HCT116 (cell line): Measurements from ENCODE around the gene OASL. TPM values are rescaled to one million over a fixed set of nuclear protein-coding genes. Genes with fewer than 3 reads are reported as not detected.

ENCODE experiments used
- ATAC-seq: fragments of 200-7000 bp; cut with Tn5 transposase; 2 replicates; pipeline ENCODE4 v1.9.1; 2020; ENCODE audit warnings: mild to moderate bottlenecking, moderate library complexity
- BruUV-seq: library from RNA; stranded (reverse); fragments of 400-500 nt; replicated peaks from 2 replicates; lab custom pipeline; 2021; lab: Mats Ljungman, UMichigan
- CTCF ChIA-PET: fragments of 300-600 bp; sonication (Branson Sonifier 250); formaldehyde crosslinking; loops from one replicate; lab custom pipeline; 2021; ENCODE audit warnings: antibody characterized with exemption; lab: Charles Lee
- POLR2A ChIA-PET: fragments of 300-600, 350-600 bp; sonication (Branson Sonifier 250); formaldehyde crosslinking; loops from one replicate; lab custom pipeline; 2021; ENCODE audit warnings: antibody characterized with exemption; lab: Charles Lee
- RAD21 ChIA-PET, 2 experiments: fragments of 300-600 bp; sonication (Branson Sonifier 250); formaldehyde crosslinking; loops; one replicate each; lab custom pipeline; 2023; ENCODE audit warnings: low total read pairs in 2 of 2; ENCODE audit not compliant: uncharacterized antibody in 2 of 2, unreplicated experiment in 2 of 2, low non-redundant PET in 1 of 2; lab: Charles Lee
- DNase-seq: peaks from one replicate; pipeline ENCODE4 v3.0.0-alpha.2; 2010; ENCODE audit warnings: low read depth, low spot score
- H2AFZ ChIP-seq: fragments of 200-600 bp; shearing (Covaris generic), sonication (generic); 2 replicates; pipeline ENCODE4 v1.6.1; 2017; ENCODE audit warnings: low read depth, mixed run types, mixed read lengths, antibody characterized with exemption, low read length; ENCODE audit not compliant: poor library complexity, severe bottlenecking
- H3K27ac ChIP-seq: 2 replicates; pipeline ENCODE4 v1.5.1; 2012; ENCODE audit warnings: low read depth, low read length
- H3K27me3 ChIP-seq: fragments of 200-600 bp; sonication (generic); 2 replicates; pipeline ENCODE4 v1.6.1; 2016; ENCODE audit warnings: mixed run types, low read length, mixed read lengths; ENCODE audit not compliant: insufficient read depth
- H3K36me3 ChIP-seq, 2 experiments: fragments of 200-500 bp in 1 of 2; fragments of 200-600 bp in 1 of 2; sonication (Bioruptor generic) in 1 of 2; sonication (generic) in 1 of 2; 2 replicates each; pipeline versions ENCODE4 v1.5.1 to v1.6.1; 2014 to 2016; ENCODE audit warnings: low read length in 2 of 2, inconsistent platforms in 1 of 2, mixed read lengths in 1 of 2, mixed run types in 1 of 2; ENCODE audit not compliant: insufficient read depth in 2 of 2, control insufficient read depth in 1 of 2
- H3K4me1 ChIP-seq, 2 experiments: fragments of 200-600 bp in 1 of 2; sonication (generic) in 1 of 2; 2 replicates each; pipeline versions ENCODE4 v1.5.1 to v1.6.1; 2012 to 2017; ENCODE audit warnings: low read length in 2 of 2, inconsistent platforms in 1 of 2, mild to moderate bottlenecking in 1 of 2, mixed read lengths in 1 of 2, mixed run types in 1 of 2, moderate library complexity in 1 of 2; ENCODE audit not compliant: insufficient read depth in 2 of 2, control insufficient read depth in 1 of 2
- H3K4me2 ChIP-seq: fragments of 200-600 bp; sonication (generic); 2 replicates; pipeline ENCODE4 v1.6.1; 2017; ENCODE audit warnings: mixed run types, low read length, mixed read lengths
- H3K4me3 ChIP-seq, 2 experiments: fragments of 200-600 bp in 1 of 2; sonication (generic) in 1 of 2; replicated peaks in 1 of 2; 2 replicates each; pipeline ENCODE4 v1.5.1; 2011 to 2016; ENCODE audit warnings: low read length in 2 of 2, control low read depth in 1 of 2, low read depth in 1 of 2, mild to moderate bottlenecking in 1 of 2, mixed read lengths in 1 of 2, mixed run types in 1 of 2
- H3K79me2 ChIP-seq: fragments of 200-600 bp; sonication (generic); 2 replicates; pipeline ENCODE4 v1.6.1; 2017; ENCODE audit warnings: mild to moderate bottlenecking, mixed run types, low read length, moderate library complexity, mixed read lengths; ENCODE audit not compliant: insufficient read depth
- H3K9ac ChIP-seq: fragments of 200-600 bp; sonication (generic); 2 replicates; pipeline ENCODE4 v1.6.1; 2016; ENCODE audit warnings: low read length, mixed read lengths
- H3K9me2 ChIP-seq: fragments of 200-600 bp; sonication (generic), shearing (Covaris generic); 2 replicates; pipeline ENCODE4 v1.6.1; 2017; ENCODE audit warnings: mixed run types, mild to moderate bottlenecking, moderate library complexity; ENCODE audit not compliant: insufficient read depth
- H3K9me3 ChIP-seq, 2 experiments: fragments of 200-500 bp in 1 of 2; fragments of 200-600 bp in 1 of 2; sonication (Bioruptor generic) in 1 of 2; sonication (generic) in 1 of 2; 2 replicates each; pipeline ENCODE4 v1.6.1; 2014 to 2017; ENCODE audit warnings: low read length in 2 of 2, mixed read lengths in 2 of 2, inconsistent platforms in 1 of 2, low read depth in 1 of 2, mild to moderate bottlenecking in 1 of 2, mixed run types in 1 of 2, moderate library complexity in 1 of 2; ENCODE audit not compliant: control insufficient read depth in 1 of 2, insufficient read depth in 1 of 2
- H4K20me1 ChIP-seq: fragments of 200-600 bp; sonication (generic), shearing (Covaris generic); 2 replicates; pipeline ENCODE4 v1.6.1; 2017; ENCODE audit warnings: mixed run types, mild to moderate bottlenecking, moderate library complexity; ENCODE audit not compliant: insufficient read depth
- CBX3 ChIP-seq: IDR thresholded peaks from 2 replicates; pipeline ENCODE4 v1.6.1; 2012; ENCODE audit warnings: low read depth
- EGR1 ChIP-seq: IDR thresholded peaks from 2 replicates; pipeline ENCODE4 v1.6.1; 2012; ENCODE audit warnings: low read depth
- ELF1 ChIP-seq: IDR thresholded peaks from 2 replicates; pipeline ENCODE4 v1.6.1; 2012; ENCODE audit warnings: low read depth, borderline replicate concordance
- FOSL1 ChIP-seq: IDR thresholded peaks from 2 replicates; pipeline ENCODE4 v1.6.1; 2012; ENCODE audit warnings: low read depth
- RAD21 ChIP-seq: IDR thresholded peaks from 2 replicates; pipeline ENCODE4 v1.6.1; 2012; ENCODE audit warnings: low read depth, mild to moderate bottlenecking
- ZNF274 ChIP-seq: fragments of 200-500 bp; sonication (Bioruptor generic); IDR thresholded peaks from 2 replicates; pipeline ENCODE4 v1.6.1; 2014; ENCODE audit warnings: mild to moderate bottlenecking, low read depth, low read length, inconsistent platforms
- intact Hi-C: fragments of 100-400 bp; cut with micrococcal nuclease; formaldehyde crosslinking; loops from 2 replicates; pipeline ENCODE4 v1.10.0; 2022
- total RNA-seq: library from RNA; stranded (reverse); gene quantifications from one replicate; pipeline ENCODE4 v1.2.1, GENCODE V29; 2021; ENCODE audit not compliant: unreplicated experiment
- TF ChIP-seq, protein P1 (sequence below): IDR thresholded peaks from 2 replicates; pipeline ENCODE4 v1.6.1; 2011; ENCODE audit warnings: mild to moderate bottlenecking, low read length, moderate library complexity; ENCODE audit not compliant: insufficient replicate concordance; ENCODE audit errors: extremely low read depth
- TF ChIP-seq, protein P2 (sequence below): IDR thresholded peaks from 2 replicates; pipeline ENCODE4 v1.6.1; 2012; ENCODE audit warnings: low read depth

OASL gene
- total RNA-seq, 1 experiment from 2014 or later, result 4.1 TPM

DNA sequence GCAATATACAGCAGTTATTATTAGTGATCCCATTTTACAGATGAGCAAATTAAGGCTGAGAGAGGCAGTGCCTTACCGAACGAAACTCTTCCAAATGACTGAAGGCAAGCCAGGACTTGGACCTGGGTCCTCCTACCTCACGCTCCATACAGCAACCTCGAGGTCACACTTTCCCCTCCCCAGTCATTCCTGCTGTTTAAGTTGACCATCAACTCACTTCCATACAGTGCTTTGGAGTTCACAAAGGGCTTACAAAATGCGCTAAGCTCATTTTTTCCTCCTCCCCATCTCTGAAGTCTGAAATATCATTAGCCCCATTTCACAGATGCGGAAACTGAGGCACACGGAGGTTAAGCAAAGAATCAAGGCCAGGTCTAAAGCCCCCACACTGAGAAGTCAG is 56.4 kb downstream of the OASL start:
- no peak overlapping the region for H3K27ac ChIP-seq
- no peak overlapping the region for H3K4me2 ChIP-seq
- no peak overlapping the region for H3K9ac ChIP-seq
- H2AFZ ChIP-seq, result no peak overlapping the region
- BruUV-seq, result no TSS peak
- H3K9me2 ChIP-seq, result no peaks in the 10 kb centered on the region
- intact Hi-C loops, result no loop called here
- H3K9me3 ChIP-seq, result no peaks in the 10 kb centered on the region
- H4K20me1 ChIP-seq, result no peaks in the 10 kb centered on the region
- H3K27me3 ChIP-seq, result no peaks in the 10 kb centered on the region
- CTCF ChIA-PET, result interaction anchor here (0.6 to 0.7 kb wide), 3 partner anchors 247 to 544 kb away, joined by 3 read pairs; no protein-coding TSS in a partner anchor
- H3K4me1 ChIP-seq, result peaks cover 0 to 6% of the 10 kb centered on the region in 2 experiments; a peak in 3 of 4 replicates
- RAD21 ChIA-PET, result no interaction called here
- POLR2A ChIA-PET, result no interaction called here
- H3K4me3 ChIP-seq, result no peak overlapping the region
- no peak for TF ChIP-seq EGR1
- TF ChIP-seq ELF1, result no peak
- TF ChIP-seq, protein P1, sequence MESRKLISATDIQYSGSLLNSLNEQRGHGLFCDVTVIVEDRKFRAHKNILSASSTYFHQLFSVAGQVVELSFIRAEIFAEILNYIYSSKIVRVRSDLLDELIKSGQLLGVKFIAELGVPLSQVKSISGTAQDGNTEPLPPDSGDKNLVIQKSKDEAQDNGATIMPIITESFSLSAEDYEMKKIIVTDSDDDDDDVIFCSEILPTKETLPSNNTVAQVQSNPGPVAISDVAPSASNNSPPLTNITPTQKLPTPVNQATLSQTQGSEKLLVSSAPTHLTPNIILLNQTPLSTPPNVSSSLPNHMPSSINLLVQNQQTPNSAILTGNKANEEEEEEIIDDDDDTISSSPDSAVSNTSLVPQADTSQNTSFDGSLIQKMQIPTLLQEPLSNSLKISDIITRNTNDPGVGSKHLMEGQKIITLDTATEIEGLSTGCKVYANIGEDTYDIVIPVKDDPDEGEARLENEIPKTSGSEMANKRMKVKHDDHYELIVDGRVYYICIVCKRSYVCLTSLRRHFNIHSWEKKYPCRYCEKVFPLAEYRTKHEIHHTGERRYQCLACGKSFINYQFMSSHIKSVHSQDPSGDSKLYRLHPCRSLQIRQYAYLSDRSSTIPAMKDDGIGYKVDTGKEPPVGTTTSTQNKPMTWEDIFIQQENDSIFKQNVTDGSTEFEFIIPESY, result no peak
- TF ChIP-seq CBX3, result no peak
- TF ChIP-seq FOSL1, result no peak
- no peak for TF ChIP-seq ZNF274
- TF ChIP-seq, protein P2, sequence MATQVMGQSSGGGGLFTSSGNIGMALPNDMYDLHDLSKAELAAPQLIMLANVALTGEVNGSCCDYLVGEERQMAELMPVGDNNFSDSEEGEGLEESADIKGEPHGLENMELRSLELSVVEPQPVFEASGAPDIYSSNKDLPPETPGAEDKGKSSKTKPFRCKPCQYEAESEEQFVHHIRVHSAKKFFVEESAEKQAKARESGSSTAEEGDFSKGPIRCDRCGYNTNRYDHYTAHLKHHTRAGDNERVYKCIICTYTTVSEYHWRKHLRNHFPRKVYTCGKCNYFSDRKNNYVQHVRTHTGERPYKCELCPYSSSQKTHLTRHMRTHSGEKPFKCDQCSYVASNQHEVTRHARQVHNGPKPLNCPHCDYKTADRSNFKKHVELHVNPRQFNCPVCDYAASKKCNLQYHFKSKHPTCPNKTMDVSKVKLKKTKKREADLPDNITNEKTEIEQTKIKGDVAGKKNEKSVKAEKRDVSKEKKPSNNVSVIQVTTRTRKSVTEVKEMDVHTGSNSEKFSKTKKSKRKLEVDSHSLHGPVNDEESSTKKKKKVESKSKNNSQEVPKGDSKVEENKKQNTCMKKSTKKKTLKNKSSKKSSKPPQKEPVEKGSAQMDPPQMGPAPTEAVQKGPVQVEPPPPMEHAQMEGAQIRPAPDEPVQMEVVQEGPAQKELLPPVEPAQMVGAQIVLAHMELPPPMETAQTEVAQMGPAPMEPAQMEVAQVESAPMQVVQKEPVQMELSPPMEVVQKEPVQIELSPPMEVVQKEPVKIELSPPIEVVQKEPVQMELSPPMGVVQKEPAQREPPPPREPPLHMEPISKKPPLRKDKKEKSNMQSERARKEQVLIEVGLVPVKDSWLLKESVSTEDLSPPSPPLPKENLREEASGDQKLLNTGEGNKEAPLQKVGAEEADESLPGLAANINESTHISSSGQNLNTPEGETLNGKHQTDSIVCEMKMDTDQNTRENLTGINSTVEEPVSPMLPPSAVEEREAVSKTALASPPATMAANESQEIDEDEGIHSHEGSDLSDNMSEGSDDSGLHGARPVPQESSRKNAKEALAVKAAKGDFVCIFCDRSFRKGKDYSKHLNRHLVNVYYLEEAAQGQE, result no peak
- no peak for TF ChIP-seq RAD21
- no peak for ATAC-seq
- no peak for DNase-seq
- no peaks in the 10 kb centered on the region for H3K36me3 ChIP-seq
- H3K79me2 ChIP-seq, result no peaks in the 10 kb centered on the region
